ENCODE measurements around the gene TKT.
A peak's percentile ranks its signal among the peaks of the same experiment; 100 is the strongest.

Gene TKT

DNA sequence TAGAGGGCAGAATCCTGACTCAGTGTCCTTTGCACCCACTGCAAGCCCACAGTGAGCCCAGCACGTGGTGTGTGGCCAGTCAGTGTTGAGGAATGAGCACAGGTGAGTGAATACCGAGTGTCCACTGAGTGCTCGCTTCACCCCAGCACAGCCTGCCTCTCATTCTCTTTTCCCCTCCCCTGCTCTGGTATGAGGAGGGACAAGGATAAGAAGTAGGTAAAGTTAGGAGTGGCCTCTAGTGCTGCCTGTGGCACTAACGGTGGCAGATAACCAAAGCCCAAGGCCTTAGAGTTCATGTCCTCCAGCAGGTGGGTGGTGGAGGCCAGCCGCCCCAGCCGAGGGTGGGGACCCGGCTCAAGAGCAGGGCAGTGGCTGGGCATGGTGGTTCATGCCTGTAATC, 56.8 kb downstream of the TKT start:
- no peaks in the 10 kb centered on the region for H3K9me3 ChIP-seq (replicated peaks; ENCODE audit: low read length)
- H3K4me2 ChIP-seq (ENCODE audit: low read length) = no peak overlapping the region
- H3K36me3 ChIP-seq (ENCODE audit: insufficient read depth, low read length) = no peaks in the 10 kb centered on the region
- H3K9ac ChIP-seq (ENCODE audit: low read depth, low read length) = no peak overlapping the region
- H3K4me1 ChIP-seq (ENCODE audit: control insufficient read depth, insufficient read depth, low read length) = peaks cover 15% of the 10 kb centered on the region
- no peak overlapping the region for H3K4me3 ChIP-seq (ENCODE audit: low read length)
- H3K27me3 ChIP-seq (ENCODE audit: control insufficient read depth, insufficient read depth, low read length) = peaks cover 3% of the 10 kb centered on the region

DNA sequence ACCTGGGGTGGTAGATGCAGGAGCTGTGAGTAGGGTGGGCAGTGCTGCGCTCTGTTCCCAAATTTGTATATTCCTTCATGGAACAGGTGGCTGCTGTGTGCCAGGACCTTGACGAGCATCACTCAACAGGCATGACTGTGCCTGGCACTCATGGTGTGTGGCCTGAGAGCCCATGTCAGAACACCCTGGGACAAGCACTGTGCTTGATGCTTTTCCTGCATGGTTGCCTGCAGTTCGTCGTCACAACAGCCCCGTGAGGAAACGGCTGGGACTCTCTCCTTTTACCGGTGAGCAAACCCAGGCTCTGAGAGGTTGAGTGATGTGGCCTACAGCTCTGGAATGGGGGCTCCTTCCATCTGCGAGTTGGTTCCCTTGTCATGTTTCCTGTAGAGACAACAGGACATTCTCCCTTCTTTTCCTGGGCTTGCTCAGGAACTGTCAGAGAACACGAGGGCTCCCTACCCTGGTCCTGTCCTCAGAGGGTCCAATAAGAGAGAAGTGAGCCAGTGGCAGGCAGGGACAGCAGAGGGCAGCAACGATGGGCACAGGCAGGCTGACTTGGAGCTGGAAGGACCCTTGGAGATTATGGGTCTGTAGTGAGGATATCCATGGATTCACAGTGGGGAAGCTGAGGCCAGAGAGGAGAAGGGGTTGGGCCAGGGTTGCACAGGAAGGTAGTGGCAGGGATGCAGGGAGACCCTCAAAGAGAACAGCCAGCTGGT, 57.4 kb downstream of the TKT start:
- H3K36me3 ChIP-seq (ENCODE audit: insufficient read depth, low read length) = no peaks in the 10 kb centered on the region
- H3K4me2 ChIP-seq (ENCODE audit: low read length) = no peak overlapping the region
- peaks cover 3% of the 10 kb centered on the region for H3K27me3 ChIP-seq (ENCODE audit: control insufficient read depth, insufficient read depth, low read length)
- H3K4me1 ChIP-seq (ENCODE audit: control insufficient read depth, insufficient read depth, low read length) = peaks cover 18% of the 10 kb centered on the region
- no peak overlapping the region for H3K4me3 ChIP-seq (ENCODE audit: low read length)
- H3K9me3 ChIP-seq (replicated peaks; ENCODE audit: low read length) = no peaks in the 10 kb centered on the region
- no peak overlapping the region for H3K9ac ChIP-seq (ENCODE audit: low read depth, low read length)

DNA sequence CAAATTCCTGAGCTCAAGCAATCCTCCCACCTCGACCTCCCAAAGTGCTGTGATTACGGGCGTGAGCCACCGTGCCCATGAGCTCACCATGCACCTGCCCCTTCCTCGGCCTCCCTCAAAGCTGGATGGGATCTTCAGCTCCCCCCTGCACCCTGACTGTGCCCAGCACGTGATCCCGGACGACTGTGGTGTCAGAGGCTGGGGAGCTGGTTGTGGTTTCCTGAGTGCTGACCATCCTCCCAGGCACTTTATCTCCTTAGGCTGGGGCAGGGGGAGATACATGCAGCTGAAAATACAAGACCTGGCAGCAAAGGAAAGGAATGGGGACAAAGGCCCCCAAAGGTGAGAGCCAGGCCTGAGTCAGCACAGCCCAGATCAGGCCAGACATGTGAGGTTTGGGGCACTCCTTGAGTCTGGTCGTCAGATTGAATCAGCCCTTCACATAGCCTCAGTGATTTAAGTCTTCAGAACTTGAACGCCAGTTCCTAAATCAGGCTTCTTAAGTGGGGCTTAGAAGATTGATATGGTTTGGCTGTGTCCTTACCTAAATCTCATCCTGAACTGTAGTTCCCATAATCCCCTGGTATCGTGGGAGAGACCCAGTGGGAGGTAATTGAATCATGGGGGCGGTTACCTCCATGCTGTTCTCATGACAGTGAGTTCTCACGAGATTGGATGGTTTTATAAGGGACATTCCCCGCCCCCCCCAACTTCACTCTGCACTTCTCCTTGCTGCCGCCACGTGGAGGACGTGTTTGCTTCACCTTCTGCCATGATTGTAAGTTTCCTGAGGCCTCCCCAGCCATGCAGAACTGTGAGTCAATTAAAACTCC, 59.0 kb downstream of the TKT start:
- H3K4me1 ChIP-seq (ENCODE audit: control insufficient read depth, insufficient read depth, low read length) = peaks cover 18% of the 10 kb centered on the region

DNA sequence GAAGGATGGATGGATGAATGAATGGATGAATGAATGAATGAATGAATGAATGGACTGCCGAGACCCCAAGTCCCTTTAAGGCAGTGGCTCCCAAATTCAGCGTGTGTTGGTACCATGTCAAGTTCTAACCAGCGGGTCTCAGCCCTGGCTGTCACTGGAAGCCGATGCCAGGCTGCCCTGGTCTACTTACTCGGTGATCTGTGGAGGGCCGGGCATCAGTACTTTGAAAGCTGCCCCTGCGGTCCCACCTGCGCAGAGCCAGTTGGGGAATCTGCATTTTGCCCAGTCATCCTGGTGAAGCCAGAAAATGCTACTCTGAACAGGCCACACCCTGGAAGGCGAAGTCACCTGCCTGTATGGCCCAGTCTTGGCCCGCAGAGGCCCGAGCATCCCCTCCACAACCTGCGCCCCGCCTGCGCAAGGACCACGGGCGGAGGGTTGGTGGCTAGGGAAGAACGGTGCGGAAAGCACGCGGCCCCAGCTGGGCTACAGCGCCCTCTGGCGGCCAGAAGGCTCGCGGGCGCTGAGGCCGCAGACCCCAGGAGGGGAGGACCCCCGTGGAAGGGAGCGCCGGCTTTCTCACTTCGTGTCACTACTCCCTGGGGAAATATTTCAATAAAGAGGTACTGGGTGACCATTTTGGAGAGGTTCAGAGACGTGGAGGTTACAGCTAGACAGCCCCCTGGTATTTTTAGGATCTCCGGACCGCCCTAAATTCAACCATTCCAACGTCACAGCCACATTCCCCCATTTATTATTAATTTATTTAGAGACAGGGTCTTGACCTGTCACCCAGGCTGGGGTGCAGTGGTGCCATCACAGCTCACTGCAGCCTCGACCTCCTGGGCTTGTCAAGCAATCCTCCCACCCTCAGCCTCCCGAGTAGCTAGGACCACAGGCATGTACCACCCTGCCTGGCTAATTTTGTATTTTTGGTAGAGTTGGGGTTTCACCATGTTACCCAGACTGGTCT, 59.9 kb downstream of the TKT start:
- Histone ChIP-seq H3K4me2 (ENCODE audit: low read length) (peak overlapping the region; percentile 58), H3K9ac (ENCODE audit: low read depth, low read length) (no peak overlapping the region), H3K4me1 (ENCODE audit: control insufficient read depth, insufficient read depth, low read length) (peaks cover 18% of the 10 kb centered on the region), H3K27me3 (ENCODE audit: control insufficient read depth, insufficient read depth, low read length) (peaks cover 3% of the 10 kb centered on the region), H3K9me3 (replicated peaks; ENCODE audit: low read length) (no peaks in the 10 kb centered on the region), H3K36me3 (ENCODE audit: insufficient read depth, low read length) (peaks cover 8% of the 10 kb centered on the region), H3K4me3 (ENCODE audit: low read length) (no peak overlapping the region)

More for the DNA sequence above, 59.0 kb downstream of the TKT start:
- Histone ChIP-seq H3K27me3 (ENCODE audit: control insufficient read depth, insufficient read depth, low read length) (peaks cover 3% of the 10 kb centered on the region), H3K9ac (ENCODE audit: low read depth, low read length) (peak overlapping the region; percentile 41), H3K9me3 (replicated peaks; ENCODE audit: low read length) (no peaks in the 10 kb centered on the region), H3K36me3 (ENCODE audit: insufficient read depth, low read length) (peaks cover 5% of the 10 kb centered on the region), H3K4me2 (ENCODE audit: low read length) (peak overlapping the region; percentile 38), H3K4me3 (ENCODE audit: low read length) (no peak overlapping the region)

DNA sequence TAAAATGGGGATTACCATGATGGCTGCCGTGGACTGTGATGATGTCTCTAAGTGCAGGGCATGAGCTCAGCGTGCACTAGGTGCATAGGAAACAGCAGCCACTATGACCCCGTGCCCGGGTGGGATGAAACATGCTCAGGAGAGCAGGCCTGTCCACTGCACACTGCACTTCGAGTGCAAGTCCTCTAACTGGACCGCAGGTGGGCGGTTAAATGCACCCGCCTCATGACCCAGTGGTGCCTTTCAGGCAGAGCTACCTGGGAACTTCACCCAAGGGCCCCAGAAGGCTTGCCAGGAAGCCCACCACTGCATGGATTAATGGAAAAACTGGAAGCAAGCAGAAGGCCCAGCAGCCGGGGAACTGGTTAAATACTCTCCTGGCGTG, 60.8 kb downstream of the TKT start:
- no peak overlapping the region for H3K9ac ChIP-seq (ENCODE audit: low read depth, low read length)
- peaks cover 18% of the 10 kb centered on the region for H3K4me1 ChIP-seq (ENCODE audit: control insufficient read depth, insufficient read depth, low read length)
- H3K36me3 ChIP-seq (ENCODE audit: insufficient read depth, low read length) = peaks cover 14% of the 10 kb centered on the region
- no peaks in the 10 kb centered on the region for H3K9me3 ChIP-seq (replicated peaks; ENCODE audit: low read length)
- no peak overlapping the region for H3K4me2 ChIP-seq (ENCODE audit: low read length)
- H3K4me3 ChIP-seq (ENCODE audit: low read length) = no peak overlapping the region
- no peaks in the 10 kb centered on the region for H3K27me3 ChIP-seq (ENCODE audit: control insufficient read depth, insufficient read depth, low read length)

DNA sequence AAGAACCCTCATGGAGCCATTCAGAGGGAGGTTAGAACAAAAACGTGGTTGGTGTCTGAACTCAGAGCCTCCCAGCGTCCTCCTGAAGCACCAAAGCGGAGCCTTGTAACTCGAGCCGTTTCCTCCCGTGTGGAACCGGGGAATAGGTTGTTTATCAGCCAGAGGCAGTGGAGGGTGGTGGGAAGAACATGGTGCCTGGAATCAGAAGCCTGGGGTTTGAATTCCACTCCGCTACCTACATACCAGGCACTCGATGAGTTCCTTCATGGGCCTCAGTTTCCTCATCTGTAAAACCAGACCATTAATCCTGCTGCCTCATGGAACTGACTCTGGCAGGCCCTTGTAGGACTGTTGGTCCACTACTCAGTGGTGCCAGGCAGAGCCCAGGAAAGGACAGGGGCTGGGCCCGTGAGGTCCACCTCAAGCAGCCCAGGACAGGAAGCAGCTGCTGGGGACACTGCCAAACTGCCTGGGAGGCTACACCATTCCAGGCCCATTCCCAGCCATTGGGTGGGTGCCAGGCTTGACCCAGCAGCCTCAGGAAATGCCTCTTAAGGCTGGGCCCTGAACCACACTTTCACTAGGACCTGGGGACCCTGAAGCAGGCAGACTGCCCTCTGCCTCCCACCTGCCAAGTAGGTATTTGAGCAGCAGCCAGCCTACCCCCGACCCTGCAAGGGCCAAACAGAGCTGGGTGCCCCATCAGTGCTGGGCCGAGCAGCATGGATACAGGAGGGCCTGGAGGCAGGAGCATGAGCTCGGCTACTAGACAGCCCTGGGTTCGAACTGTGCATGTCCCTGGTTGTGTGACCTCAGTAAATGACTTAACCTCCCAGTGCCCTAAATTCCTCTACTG, 61.4 kb downstream of the TKT start:
- peaks cover 19% of the 10 kb centered on the region for H3K36me3 ChIP-seq (ENCODE audit: insufficient read depth, low read length)
- H3K4me3 ChIP-seq (ENCODE audit: low read length) = no peak overlapping the region
- H3K27me3 ChIP-seq (ENCODE audit: control insufficient read depth, insufficient read depth, low read length) = no peaks in the 10 kb centered on the region
- H3K4me1 ChIP-seq (ENCODE audit: control insufficient read depth, insufficient read depth, low read length) = peaks cover 18% of the 10 kb centered on the region
- H3K9ac ChIP-seq (ENCODE audit: low read depth, low read length) = no peak overlapping the region
- no peak overlapping the region for H3K4me2 ChIP-seq (ENCODE audit: low read length)
- H3K9me3 ChIP-seq (replicated peaks; ENCODE audit: low read length) = no peaks in the 10 kb centered on the region

DNA sequence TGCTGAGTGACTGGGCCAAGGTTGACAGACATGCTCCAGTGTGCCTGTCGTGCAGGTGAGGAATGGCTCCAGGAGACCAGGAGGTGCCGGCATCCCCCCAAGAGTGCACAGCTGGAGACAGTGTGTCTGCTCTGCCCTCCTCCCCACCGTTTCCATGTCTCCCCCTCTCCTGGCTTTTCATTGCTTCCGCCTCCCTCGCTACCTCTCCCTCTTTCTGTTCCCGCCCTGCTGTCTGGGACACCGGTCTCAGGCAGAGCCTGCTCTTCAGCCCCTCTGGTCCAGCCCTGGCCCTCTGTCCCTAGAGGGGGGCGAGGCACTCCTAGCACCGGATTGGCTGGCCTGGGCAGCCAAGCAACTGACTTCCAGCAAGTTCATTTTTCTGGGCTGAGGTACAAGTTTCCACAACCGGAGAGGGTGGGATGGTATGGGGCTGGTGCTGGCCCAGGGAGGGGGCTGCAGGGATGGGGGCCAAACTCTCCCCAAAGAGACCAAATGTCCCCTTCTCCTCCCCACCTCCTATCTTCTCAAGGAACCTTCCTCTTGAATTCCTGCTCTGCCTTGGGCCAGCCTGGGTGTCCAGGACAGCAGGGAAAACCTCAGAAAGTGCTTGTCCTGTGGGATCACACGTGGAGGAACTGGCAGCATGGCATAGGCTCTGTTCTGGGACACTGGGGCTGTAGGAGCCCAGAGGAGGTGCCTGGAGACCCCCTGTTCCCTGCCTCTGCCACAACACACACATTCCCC, 62.2 kb downstream of the TKT start:
- H3K4me1 ChIP-seq (ENCODE audit: control insufficient read depth, insufficient read depth, low read length) = peaks cover 18% of the 10 kb centered on the region
- H3K27me3 ChIP-seq (ENCODE audit: control insufficient read depth, insufficient read depth, low read length) = no peaks in the 10 kb centered on the region
- H3K4me2 ChIP-seq (ENCODE audit: low read length) = no peak overlapping the region
- peaks cover 27% of the 10 kb centered on the region for H3K36me3 ChIP-seq (ENCODE audit: insufficient read depth, low read length)
- no peak overlapping the region for H3K9ac ChIP-seq (ENCODE audit: low read depth, low read length)
- no peaks in the 10 kb centered on the region for H3K9me3 ChIP-seq (replicated peaks; ENCODE audit: low read length)
- H3K4me3 ChIP-seq (ENCODE audit: low read length) = no peak overlapping the region

DNA sequence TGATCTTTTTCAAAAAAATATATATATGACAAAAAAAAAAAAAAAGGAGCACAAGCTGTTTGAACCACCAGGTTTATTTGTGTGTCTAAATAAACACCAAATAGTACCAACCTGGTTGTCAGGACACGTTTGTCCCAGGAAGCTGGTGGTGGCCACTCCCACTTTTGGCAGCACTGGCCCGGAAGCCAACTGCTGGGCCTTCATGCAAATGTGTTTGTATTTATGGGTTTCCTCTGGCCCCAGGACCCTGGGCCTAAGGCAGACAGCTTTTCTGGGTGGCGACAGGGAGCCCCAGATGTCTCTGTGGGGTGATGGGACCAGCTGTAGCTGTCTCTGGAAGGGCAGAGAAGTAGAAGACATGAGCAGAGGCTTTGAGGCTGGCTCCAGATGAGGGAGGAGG, 63.2 kb downstream of the TKT start:
- no peak overlapping the region for H3K9ac ChIP-seq (ENCODE audit: low read depth, low read length)
- no peak overlapping the region for H3K4me2 ChIP-seq (ENCODE audit: low read length)
- peaks cover 18% of the 10 kb centered on the region for H3K4me1 ChIP-seq (ENCODE audit: control insufficient read depth, insufficient read depth, low read length)
- H3K36me3 ChIP-seq (ENCODE audit: insufficient read depth, low read length) = peaks cover 32% of the 10 kb centered on the region
- no peak overlapping the region for H3K4me3 ChIP-seq (ENCODE audit: low read length)
- H3K9me3 ChIP-seq (replicated peaks; ENCODE audit: low read length) = no peaks in the 10 kb centered on the region
- no peaks in the 10 kb centered on the region for H3K27me3 ChIP-seq (ENCODE audit: control insufficient read depth, insufficient read depth, low read length)

DNA sequence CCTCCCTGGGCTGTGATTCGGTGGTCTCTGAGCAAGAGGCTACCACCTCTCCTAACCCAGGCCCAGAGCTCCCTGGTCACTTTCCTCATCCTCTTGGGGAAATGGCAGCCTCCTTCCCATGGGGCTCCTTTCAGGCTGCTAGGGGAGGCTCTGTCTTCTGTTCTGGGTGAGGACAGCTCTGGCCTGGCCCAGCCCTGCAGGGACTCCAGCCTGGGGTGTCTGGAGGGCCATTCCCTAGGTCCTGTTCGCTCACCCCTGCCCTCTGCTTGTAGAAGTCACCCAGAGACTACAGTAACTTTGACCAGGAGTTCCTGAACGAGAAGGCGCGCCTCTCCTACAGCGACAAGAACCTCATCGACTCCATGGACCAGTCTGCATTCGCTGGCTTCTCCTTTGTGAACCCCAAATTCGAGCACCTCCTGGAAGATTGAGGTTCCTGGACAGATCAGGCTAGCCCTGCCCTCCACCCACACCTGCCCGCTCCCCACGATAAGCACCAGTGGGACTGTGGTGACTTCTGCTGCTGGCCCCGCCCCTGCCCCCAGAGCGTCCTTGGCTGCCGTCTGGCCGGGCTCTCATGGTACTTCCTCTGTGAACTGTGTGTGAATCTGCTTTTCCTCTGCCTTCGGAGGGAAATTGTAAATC, 63.9 kb downstream of the TKT start:
- H3K9me3 ChIP-seq (replicated peaks; ENCODE audit: low read length) = no peaks in the 10 kb centered on the region
- H3K9ac ChIP-seq (ENCODE audit: low read depth, low read length) = no peak overlapping the region
- peaks cover 18% of the 10 kb centered on the region for H3K4me1 ChIP-seq (ENCODE audit: control insufficient read depth, insufficient read depth, low read length)
- no peak overlapping the region for H3K4me3 ChIP-seq (ENCODE audit: low read length)
- no peaks in the 10 kb centered on the region for H3K27me3 ChIP-seq (ENCODE audit: control insufficient read depth, insufficient read depth, low read length)
- peaks cover 35% of the 10 kb centered on the region for H3K36me3 ChIP-seq (ENCODE audit: insufficient read depth, low read length)
- H3K4me2 ChIP-seq (ENCODE audit: low read length) = no peak overlapping the region

DNA sequence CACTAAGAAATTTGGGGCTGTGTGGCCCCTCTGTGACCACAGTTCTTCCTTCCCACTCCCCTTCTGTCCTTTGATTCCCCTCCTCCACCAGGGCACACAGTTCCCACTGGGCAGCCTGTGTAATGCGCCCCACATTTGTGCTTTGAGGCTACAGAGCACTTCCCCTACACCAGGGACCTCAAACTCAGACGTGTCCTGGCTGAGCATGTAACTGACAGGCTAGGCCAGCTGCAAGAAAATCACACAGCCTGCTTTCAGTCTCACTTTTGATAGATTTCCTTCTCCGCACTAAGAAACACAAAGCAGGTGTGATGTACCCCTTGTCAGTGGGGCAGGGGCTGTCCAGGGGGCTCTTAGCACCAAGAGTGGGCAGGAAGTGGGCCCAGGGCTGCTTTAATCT, 65.2 kb downstream of the TKT start:
- Histone ChIP-seq H3K4me2 (ENCODE audit: low read length) (no peak overlapping the region), H3K9ac (ENCODE audit: low read depth, low read length) (no peak overlapping the region), H3K36me3 (ENCODE audit: insufficient read depth, low read length) (peaks cover 43% of the 10 kb centered on the region), H3K4me3 (ENCODE audit: low read length) (no peak overlapping the region), H3K4me1 (ENCODE audit: control insufficient read depth, insufficient read depth, low read length) (peaks cover 13% of the 10 kb centered on the region), H3K27me3 (ENCODE audit: control insufficient read depth, insufficient read depth, low read length) (no peaks in the 10 kb centered on the region), H3K9me3 (replicated peaks; ENCODE audit: low read length) (no peaks in the 10 kb centered on the region)
